Neural cell (in vitro differentiated cells): ENCODE measurements around the gene COLEC11.
"Not testable (repeated sequence)": the region's sequence is repeated elsewhere in the genome, so short reads cannot be mapped to it uniquely, and the experiment has no call there.

Experiments used
- CTCF ChIP-seq: fragments of 450-650 bp; IDR thresholded peaks from 2 replicates; pipeline ENCODE4 v1.5.1; 2014; ENCODE audit warnings: antibody characterized with exemption, mild to moderate bottlenecking, moderate library complexity; ENCODE audit not compliant: poor library complexity, severe bottlenecking
- EP300 ChIP-seq: fragments of 450-650 bp; conservative IDR thresholded peaks from 2 replicates; pipeline ENCODE4 v1.6.1; 2014; ENCODE audit warnings: antibody characterized with exemption, mild to moderate bottlenecking, moderate library complexity; ENCODE audit not compliant: poor library complexity, severe bottlenecking
- EZH2 ChIP-seq: fragments of 200-600, 300-800 bp; shearing (Covaris generic), sonication (generic); IDR thresholded peaks from 2 replicates; pipeline ENCODE4 v1.6.1; 2014; ENCODE audit warnings: antibody characterized with exemption, low read length, borderline replicate concordance, mild to moderate bottlenecking; ENCODE audit not compliant: insufficient read depth, poor library complexity, severe bottlenecking
- MXI1 ChIP-seq: fragments of 450-650 bp; conservative IDR thresholded peaks from 2 replicates; pipeline ENCODE4 v1.6.1; 2014; ENCODE audit warnings: antibody characterized with exemption, mild to moderate bottlenecking; ENCODE audit not compliant: poor library complexity, severe bottlenecking
- POLR2AphosphoS5 ChIP-seq: IDR thresholded peaks from 2 replicates; pipeline ENCODE4 v1.6.1; 2012
- RAD21 ChIP-seq: fragments of 450-650 bp; conservative IDR thresholded peaks from 2 replicates; pipeline ENCODE4 v1.6.1; 2014; ENCODE audit warnings: antibody characterized with exemption, mild to moderate bottlenecking, moderate library complexity
- REST ChIP-seq: IDR thresholded peaks from 2 replicates; pipeline ENCODE4 v1.6.1; 2012; ENCODE audit warnings: borderline replicate concordance
- SMC3 ChIP-seq: fragments of 450-650 bp; conservative IDR thresholded peaks from 2 replicates; pipeline ENCODE4 v1.6.1; 2014; ENCODE audit warnings: antibody characterized with exemption, mild to moderate bottlenecking, moderate library complexity; ENCODE audit not compliant: poor library complexity
- TAF1 ChIP-seq: IDR thresholded peaks from 2 replicates; pipeline ENCODE4 v1.6.1; 2012; ENCODE audit warnings: low read depth

- not testable (repeated sequence) for TF ChIP-seq EZH2, CTCF, RAD21, POLR2AphosphoS5, TAF1, EP300, REST, SMC3, MXI1
These were observed 19.8 kb downstream of the COLEC11 start for GRCh38 chr2:3614743-3615142.
